Erythroblast (primary cell): ENCODE measurements around the gene MATCAP1.

Source experiments
- GATA1 ChIP-seq: IDR thresholded peaks from 2 replicates; pipeline ENCODE4 v1.6.1; 2011; ENCODE audit warnings: low read depth, mild to moderate bottlenecking, control low read depth, low read length, moderate library complexity
- POLR2A ChIP-seq: IDR thresholded peaks from 2 replicates; pipeline ENCODE4 v1.6.1; 2011; ENCODE audit warnings: mild to moderate bottlenecking, low read length

DNA sequence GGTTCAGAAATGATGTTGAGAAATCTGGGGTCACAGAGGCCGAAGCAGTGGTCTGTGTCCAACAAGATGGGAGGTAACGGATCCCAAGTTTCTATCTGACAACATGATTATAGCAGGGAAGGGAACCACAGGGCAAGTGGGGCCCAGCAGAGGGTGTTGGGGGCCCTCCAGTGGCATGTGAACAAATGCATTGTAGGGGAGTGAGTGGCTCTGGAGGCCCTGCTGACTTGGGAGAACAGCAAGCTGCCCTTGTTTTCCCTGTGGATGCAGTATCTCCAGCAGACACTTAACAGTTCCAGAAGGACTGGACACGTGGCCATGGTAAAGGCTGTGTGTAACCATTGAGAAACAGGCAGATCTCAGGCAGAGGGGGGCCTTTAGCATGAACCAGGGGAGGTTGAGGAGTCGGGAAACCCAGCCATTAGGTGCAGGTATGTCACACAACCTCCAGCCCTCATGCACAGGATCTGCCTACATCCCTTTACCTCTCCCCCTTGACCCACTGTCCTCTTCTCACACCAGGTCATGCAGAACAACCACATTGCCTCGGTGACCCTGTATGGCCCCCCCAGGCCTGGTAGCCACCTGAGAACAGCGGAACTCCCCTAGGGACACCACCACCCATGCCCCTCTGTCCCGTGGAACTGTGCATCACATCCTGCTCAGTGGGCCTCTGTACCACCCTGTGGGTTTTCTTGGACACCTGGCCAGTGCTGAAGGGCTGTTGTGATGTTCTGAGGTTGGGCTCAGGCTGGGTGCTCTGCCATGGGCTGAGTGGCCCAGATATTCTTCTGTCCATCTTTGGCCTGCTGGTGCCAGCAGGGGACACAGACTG, 37.0 kb downstream of the MATCAP1 start:
- TF ChIP-seq POLR2A: no peak
- TF ChIP-seq GATA1: no peak
